Activated CD8-positive, alpha-beta memory T cell treated with anti-CD3 and anti-CD28 coated beads, Interleukin-2, amount 10 ng/mL, durations not matched to agents 7 days and 5 days (primary cell): ENCODE measurements around the gene SEL1L. TPM values are rescaled to one million over a fixed set of nuclear protein-coding genes. Genes with fewer than 3 reads are reported as not detected.
"Not testable (repeated sequence)": the region's sequence is repeated elsewhere in the genome, so short reads cannot be mapped to it uniquely, and the experiment has no call there.

Experiments used
- ATAC-seq: fragments of 150-1000 bp; cut with Tn5 transposase; one replicate; pipeline ENCODE4 v1.10.0; 2021; ENCODE audit warnings: moderate library complexity
- CTCF ChIA-PET: fragments of 350-600 bp; sonication (Branson Sonifier 250); formaldehyde crosslinking; loops from one replicate; lab custom pipeline; 2021; ENCODE audit warnings: antibody characterized with exemption; lab: Charles Lee
- DNase-seq: peaks from one replicate; pipeline ENCODE4 v3.0.0-alpha.2; 2020
- H3K27ac Mint-ChIP-seq: one replicate; pipeline ENCODE4 v1.8.0; 2021; ENCODE audit warnings: mild to moderate bottlenecking, mixed read lengths
- H3K27me3 Mint-ChIP-seq: one replicate; pipeline ENCODE4 v1.8.0; 2021; ENCODE audit warnings: mixed read lengths
- H3K36me3 Mint-ChIP-seq: one replicate; pipeline ENCODE4 v1.8.0; 2021; ENCODE audit warnings: mild to moderate bottlenecking, mixed read lengths
- H3K4me1 Mint-ChIP-seq: one replicate; pipeline ENCODE4 v1.8.0; 2021; ENCODE audit warnings: mixed read lengths
- H3K4me3 Mint-ChIP-seq: one replicate; pipeline ENCODE4 v1.8.0; 2021; ENCODE audit warnings: mild to moderate bottlenecking, moderate library complexity, mixed read lengths
- H3K9me3 Mint-ChIP-seq: one replicate; pipeline ENCODE4 v1.8.0; 2022; ENCODE audit warnings: low read depth, mixed read lengths
- total RNA-seq, 2 experiments: library from RNA; stranded (reverse); gene quantifications; one replicate each; pipeline ENCODE4 v1.2.3, GENCODE V29; 2021

Gene SEL1L
- total RNA-seq, 2 experiments from 2014 or later = 59.0 to 65.3 TPM

- Mint-ChIP-seq H3K27me3 (no peaks in the 10 kb centered on the region), H3K4me3 (peak overlapping the region; percentile 78), H3K4me1 (peaks cover 9% of the 10 kb centered on the region), H3K27ac (peak overlapping the region; percentile 90), H3K36me3 (no peaks in the 10 kb centered on the region), H3K9me3 (no peaks in the 10 kb centered on the region)
- DNase-seq (peak; percentile 71), ATAC-seq (peak; percentile 84)
- CTCF ChIA-PET = interaction anchor here (0.5 to 3.7 kb wide), 32 partner anchors 9 to 944 kb away, joined by 3 to 40 read pairs (median 4); partner anchors contain the start of genes GTF2A1, SEL1L and TSHR
Measured at GRCh38 chr14:81464253-81465002, 69.2 kb downstream of the SEL1L start.

- H3K9me3 Mint-ChIP-seq, ATAC-seq, CTCF ChIA-PET: not testable (repeated sequence)
Measured at GRCh38 chr14:81462356-81462755, 71.3 kb downstream of the SEL1L start.

DNA sequence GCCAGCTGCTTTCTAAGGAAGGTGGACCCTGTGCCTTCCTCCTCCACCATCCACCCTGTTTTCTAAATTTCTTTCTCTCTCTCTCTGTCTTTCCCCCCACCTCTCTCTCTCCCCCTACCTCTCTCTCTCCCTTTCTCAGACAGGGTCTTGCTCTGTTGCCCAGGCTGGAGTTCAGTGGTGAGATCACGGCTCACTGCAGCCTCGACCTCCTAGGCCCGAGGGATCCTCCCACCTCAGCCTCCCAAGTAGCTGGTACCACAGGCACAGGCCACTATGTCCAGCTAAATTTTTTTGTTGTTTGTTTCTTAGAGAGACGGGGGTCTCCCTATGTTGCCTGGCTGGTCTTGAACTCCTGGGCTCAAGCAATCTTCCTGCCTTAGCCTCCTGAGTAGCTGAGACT, 73.7 kb downstream of the SEL1L start:
- CTCF ChIA-PET = interaction anchor here (0.8 to 1.9 kb wide), 6 partner anchors 13 to 192 kb away, joined by 3 to 5 read pairs (median 4); no protein-coding TSS in a partner anchor
- Mint-ChIP-seq H3K4me3 (no peak overlapping the region), H3K4me1 (peaks cover 6% of the 10 kb centered on the region), H3K36me3 (no peaks in the 10 kb centered on the region), H3K27me3 (peaks cover 4% of the 10 kb centered on the region), H3K27ac (no peak overlapping the region), H3K9me3 (no peaks in the 10 kb centered on the region)
- DNase-seq (no peak), ATAC-seq (no peak)

More at GRCh38 chr14:81462356-81462755, 71.3 kb downstream of the SEL1L start:
- DNase-seq, H3K4me3 Mint-ChIP-seq, H3K27me3 Mint-ChIP-seq, H3K4me1 Mint-ChIP-seq, H3K36me3 Mint-ChIP-seq, H3K27ac Mint-ChIP-seq: not testable (repeated sequence)

GRCh38 chr14:81458352-81458751, 75.3 kb downstream of the SEL1L start:
- Mint-ChIP-seq H3K36me3 (no peaks in the 10 kb centered on the region), H3K4me3 (no peak overlapping the region), H3K27ac (no peak overlapping the region), H3K9me3 (no peaks in the 10 kb centered on the region), H3K4me1 (peaks cover 4% of the 10 kb centered on the region), H3K27me3 (peaks cover 4% of the 10 kb centered on the region)
- ATAC-seq (no peak), DNase-seq (no peak)
- CTCF ChIA-PET = interaction anchor here (1.0 to 1.9 kb wide), 2 partner anchors 189 to 271 kb away, joined by 4 to 5 read pairs; no protein-coding TSS in a partner anchor

- ATAC-seq (no peak), DNase-seq (no peak)
- no peaks in the 10 kb centered on the region for H3K9me3 Mint-ChIP-seq
- peaks cover 6% of the 10 kb centered on the region for H3K4me1 Mint-ChIP-seq
- H3K4me3 Mint-ChIP-seq = no peak overlapping the region
- H3K27ac Mint-ChIP-seq = no peak overlapping the region
- CTCF ChIA-PET = interaction anchor here (0.9 to 7.8 kb wide), 3 partner anchors 9 to 285 kb away, joined by 3 to 105 read pairs (median 15); no protein-coding TSS in a partner anchor
- H3K36me3 Mint-ChIP-seq = no peaks in the 10 kb centered on the region
- peaks cover 9% of the 10 kb centered on the region for H3K27me3 Mint-ChIP-seq
Measured at GRCh38 chr14:81455390-81455789, 78.3 kb downstream of the SEL1L start.

DNA sequence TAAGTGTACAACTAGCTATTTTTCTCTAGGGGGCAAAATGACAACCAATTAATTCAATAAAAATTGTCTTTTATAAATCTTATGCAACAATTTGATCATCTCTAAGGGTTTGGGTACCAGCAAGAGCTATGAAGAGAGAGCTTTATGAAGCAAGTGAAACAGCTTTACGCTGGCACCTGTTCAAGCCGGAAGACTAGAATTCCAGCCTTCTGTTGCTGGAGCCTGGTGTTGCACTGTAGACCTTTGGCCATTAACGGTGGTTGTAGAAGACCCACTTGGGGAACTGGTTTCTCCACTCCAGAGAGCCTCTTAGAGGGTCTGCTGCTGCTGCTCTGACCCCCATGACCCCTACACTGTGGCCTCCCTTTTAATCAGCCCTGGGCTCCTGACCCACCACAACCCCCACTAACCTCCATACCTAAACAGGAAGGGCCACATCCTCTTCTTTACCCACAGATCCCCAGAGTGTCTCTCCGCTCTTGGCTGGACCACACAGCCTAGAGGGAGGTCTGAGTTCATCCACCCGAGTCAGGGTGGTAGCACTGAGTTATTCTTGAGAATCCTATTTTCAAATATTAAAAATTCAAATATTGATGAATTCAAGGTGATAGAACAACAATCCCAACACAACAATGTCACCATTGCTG, 79.0 kb downstream of the SEL1L start:
- CTCF ChIA-PET = interaction anchor here (0.9 to 7.8 kb wide), 4 partner anchors 10 to 284 kb away, joined by 3 to 105 read pairs (median 12); no protein-coding TSS in a partner anchor
- Mint-ChIP-seq H3K4me3 (no peak overlapping the region), H3K27ac (no peak overlapping the region), H3K27me3 (peaks cover 9% of the 10 kb centered on the region), H3K4me1 (peaks cover 6% of the 10 kb centered on the region), H3K9me3 (no peaks in the 10 kb centered on the region), H3K36me3 (no peaks in the 10 kb centered on the region)
- DNase-seq (no peak), ATAC-seq (no peak)

GRCh38 chr14:81453166-81453766, 80.4 kb downstream of the SEL1L start:
- DNase-seq = peak; percentile 69
- no peak overlapping the region for H3K4me3 Mint-ChIP-seq
- H3K36me3 Mint-ChIP-seq = no peaks in the 10 kb centered on the region
- H3K4me1 Mint-ChIP-seq = peaks cover 6% of the 10 kb centered on the region
- no peak overlapping the region for H3K27ac Mint-ChIP-seq
- peaks cover 22% of the 10 kb centered on the region for H3K27me3 Mint-ChIP-seq
- CTCF ChIA-PET = interaction anchor here (0.8 to 7.8 kb wide), 10 partner anchors 11 to 457 kb away, joined by 3 to 105 read pairs (median 3); no protein-coding TSS in a partner anchor
- no peaks in the 10 kb centered on the region for H3K9me3 Mint-ChIP-seq
- ATAC-seq = peak; percentile 63

DNA sequence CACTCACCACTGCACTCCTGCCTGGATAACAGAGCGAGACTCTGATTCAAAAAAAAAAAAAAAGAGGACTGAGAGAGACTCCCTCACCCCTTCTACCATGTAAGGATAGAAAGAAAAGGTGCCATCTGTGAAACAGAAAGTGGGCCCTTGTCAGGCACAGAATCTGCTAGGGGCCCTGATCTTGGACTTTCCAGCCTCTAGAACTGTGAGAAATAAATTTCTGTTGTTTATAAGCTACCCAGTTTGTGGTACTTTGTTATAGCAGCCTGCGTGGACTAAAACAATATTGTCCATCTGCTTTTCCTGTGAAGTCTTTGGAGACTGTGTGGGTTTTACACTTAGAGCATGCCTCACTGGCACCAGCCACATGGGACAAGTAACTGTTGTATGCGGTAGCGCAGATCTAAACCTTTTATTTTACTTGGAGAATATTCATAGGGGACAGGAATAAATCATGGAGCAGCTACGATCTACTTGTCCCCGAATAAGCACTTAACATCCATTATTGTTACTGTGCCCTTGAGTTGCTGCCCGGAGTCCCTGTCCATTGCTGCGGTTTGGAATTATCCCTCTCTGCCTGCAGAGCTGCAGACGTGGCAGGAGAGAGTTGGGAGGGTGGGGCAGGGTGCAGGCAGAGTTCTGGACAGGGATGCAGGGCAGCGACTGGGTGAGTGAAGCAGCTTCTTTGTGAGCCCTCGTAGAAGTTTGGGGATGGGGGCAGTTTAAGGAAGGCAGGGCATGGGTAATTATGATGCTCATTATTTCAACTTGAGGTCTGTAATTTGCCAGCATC, 81.1 kb downstream of the SEL1L start:
- no peaks in the 10 kb centered on the region for H3K36me3 Mint-ChIP-seq
- ATAC-seq (no peak), DNase-seq (no peak)
- peaks cover 6% of the 10 kb centered on the region for H3K4me1 Mint-ChIP-seq
- H3K4me3 Mint-ChIP-seq = no peak overlapping the region
- peaks cover 23% of the 10 kb centered on the region for H3K27me3 Mint-ChIP-seq
- H3K9me3 Mint-ChIP-seq = no peaks in the 10 kb centered on the region
- no peak overlapping the region for H3K27ac Mint-ChIP-seq
- CTCF ChIA-PET = interaction anchor here (0.8 to 7.8 kb wide), 9 partner anchors 11 to 456 kb away, joined by 3 to 105 read pairs (median 3); no protein-coding TSS in a partner anchor

GRCh38 chr14:81450976-81451375, 82.7 kb downstream of the SEL1L start:
- CTCF ChIA-PET = interaction anchor here (7.8 kb wide), 1 partner anchor 180 kb away, joined by 105 read pairs; no protein-coding TSS in a partner anchor
- no peak for DNase-seq
- no peak overlapping the region for H3K27ac Mint-ChIP-seq
- H3K9me3 Mint-ChIP-seq = no peaks in the 10 kb centered on the region
- no peak overlapping the region for H3K4me3 Mint-ChIP-seq
- peaks cover 23% of the 10 kb centered on the region for H3K27me3 Mint-ChIP-seq
- H3K36me3 Mint-ChIP-seq = no peaks in the 10 kb centered on the region
- no peak for ATAC-seq
- H3K4me1 Mint-ChIP-seq = peaks cover 6% of the 10 kb centered on the region

DNA sequence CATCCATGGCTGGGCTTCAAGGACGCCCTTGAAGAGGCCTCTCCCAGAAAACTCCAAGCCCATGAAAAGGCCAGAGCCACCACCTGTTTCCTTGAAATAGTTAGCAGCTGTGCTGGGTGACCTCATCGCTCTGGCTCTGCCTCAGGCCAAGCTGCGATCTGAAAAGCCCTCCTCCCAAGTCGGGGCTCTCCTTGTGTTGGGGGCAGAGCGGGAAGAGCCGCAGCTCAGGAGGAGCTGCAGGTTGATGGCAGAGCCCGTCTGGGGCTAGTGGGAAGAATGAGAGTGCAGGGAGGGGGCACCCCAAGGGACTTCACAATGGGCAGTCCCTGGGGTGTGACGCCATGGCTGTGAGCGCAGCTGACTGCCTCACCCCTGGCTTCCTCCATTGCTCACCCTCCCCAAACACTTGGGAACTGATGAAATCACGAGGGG, 83.5 kb downstream of the SEL1L start:
- no peak for ATAC-seq
- no peak for DNase-seq
- Mint-ChIP-seq H3K4me3 (no peak overlapping the region), H3K36me3 (no peaks in the 10 kb centered on the region), H3K9me3 (no peaks in the 10 kb centered on the region), H3K27me3 (peaks cover 20% of the 10 kb centered on the region), H3K27ac (no peak overlapping the region), H3K4me1 (peaks cover 4% of the 10 kb centered on the region)
- CTCF ChIA-PET = interaction anchor here (7.8 kb wide), 1 partner anchor 179 kb away, joined by 105 read pairs; no protein-coding TSS in a partner anchor

DNA sequence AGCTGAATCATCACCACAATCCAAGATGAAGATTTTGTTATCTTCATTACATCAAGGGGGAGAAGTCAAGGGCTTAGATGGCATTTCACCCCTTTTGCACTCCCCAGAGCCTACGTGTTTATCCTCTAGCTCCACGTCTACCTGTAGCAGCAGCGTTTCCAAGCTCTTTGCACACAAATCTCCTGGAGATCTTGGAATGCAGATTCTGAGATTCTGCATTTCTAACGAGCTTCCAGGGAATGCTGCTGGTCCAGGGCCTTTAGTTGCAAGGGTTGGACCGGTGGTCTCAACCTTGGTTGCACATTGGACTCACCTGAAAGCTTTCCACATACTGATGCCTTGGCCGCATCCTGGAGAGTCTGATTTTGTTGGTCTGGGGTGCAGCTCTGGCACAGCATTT, 84.1 kb downstream of the SEL1L start:
- no peak for ATAC-seq
- DNase-seq = no peak
- H3K27me3 Mint-ChIP-seq = peaks cover 20% of the 10 kb centered on the region
- no peak overlapping the region for H3K4me3 Mint-ChIP-seq
- no peak overlapping the region for H3K27ac Mint-ChIP-seq
- no peaks in the 10 kb centered on the region for H3K9me3 Mint-ChIP-seq
- no peaks in the 10 kb centered on the region for H3K36me3 Mint-ChIP-seq
- CTCF ChIA-PET = interaction anchor here (0.6 to 7.8 kb wide), 2 partner anchors 179 to 453 kb away, joined by 3 to 105 read pairs; no protein-coding TSS in a partner anchor
- H3K4me1 Mint-ChIP-seq = peaks cover 3% of the 10 kb centered on the region

DNA sequence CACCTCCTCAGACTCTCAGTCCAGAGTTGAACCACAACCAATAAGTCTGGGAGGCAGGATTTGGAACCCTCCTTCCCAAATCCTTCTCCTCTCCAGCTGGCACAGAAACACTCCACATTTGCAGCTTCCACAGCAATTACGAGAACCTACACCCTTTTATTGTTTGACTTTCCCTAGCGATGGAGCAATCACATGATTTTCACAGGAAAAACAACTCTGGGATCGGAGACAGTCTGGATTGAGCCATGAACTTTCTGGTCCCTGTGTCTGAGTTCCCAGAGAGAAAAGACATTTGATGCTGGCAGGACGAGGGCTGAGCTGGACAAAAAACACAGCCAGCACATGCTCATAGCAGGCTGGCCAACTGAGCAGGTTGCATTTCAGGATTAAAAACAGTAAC, 84.5 kb downstream of the SEL1L start:
- H3K4me3 Mint-ChIP-seq = no peak overlapping the region
- DNase-seq (no peak), ATAC-seq (no peak)
- H3K9me3 Mint-ChIP-seq = no peaks in the 10 kb centered on the region
- H3K4me1 Mint-ChIP-seq = peaks cover 3% of the 10 kb centered on the region
- CTCF ChIA-PET = interaction anchor here (0.6 kb wide), 1 partner anchor 452 kb away, joined by 3 read pairs; no protein-coding TSS in a partner anchor
- H3K36me3 Mint-ChIP-seq = no peaks in the 10 kb centered on the region
- peaks cover 23% of the 10 kb centered on the region for H3K27me3 Mint-ChIP-seq
- H3K27ac Mint-ChIP-seq = no peak overlapping the region
